BJ (cell line): ENCODE results near the gene ZNF771. TPM values are rescaled to one million over a fixed set of nuclear protein-coding genes. Genes with fewer than 3 reads are reported as not detected.

Experiments used
- CTCF ChIA-PET: fragments of 350-600 bp; formaldehyde crosslinking; extraction: SDS; loops from one replicate; lab custom pipeline; 2021; ENCODE audit warnings: antibody characterized with exemption, inconsistent platforms; lab: Yijun Ruan, JAX
- POLR2A ChIA-PET: fragments of 300-600 bp; sonication (Branson Sonifier 250); formaldehyde crosslinking; extraction: SDS; loops from one replicate; lab custom pipeline; 2021; ENCODE audit warnings: antibody characterized with exemption; lab: Charles Lee
- DNase-seq: peaks from one replicate; pipeline ENCODE4 v3.0.0-alpha.2; 2011; ENCODE audit warnings: low read depth
- H3K27me3 ChIP-seq: 2 replicates; pipeline ENCODE4 v1.6.0; 2011; ENCODE audit warnings: low read length; ENCODE audit not compliant: control insufficient read depth, insufficient read depth
- H3K36me3 ChIP-seq: 2 replicates; pipeline ENCODE4 v1.5.1; 2011; ENCODE audit warnings: low read length; ENCODE audit not compliant: control insufficient read depth, insufficient read depth
- H3K4me3 ChIP-seq: 2 replicates; pipeline ENCODE4 v1.5.1; 2011; ENCODE audit warnings: low read depth, mild to moderate bottlenecking, control low read depth, low read length
- CTCF ChIP-seq: IDR thresholded peaks from 2 replicates; pipeline ENCODE4 v1.5.1; 2011; ENCODE audit warnings: low read depth, mild to moderate bottlenecking, control low read depth, inconsistent platforms, low read length, moderate library complexity; ENCODE audit not compliant: insufficient read depth
- polyA plus RNA-seq: library from polyadenylated mRNA; depleted of rRNA; stranded (reverse); fragments of >200 nt; gene quantifications from 2 replicates; pipeline ENCODE4 v1.2.3, GENCODE V29; 2011

Gene ZNF771
- polyA plus RNA-seq, 1 experiment: 7.9 TPM

- H3K27me3 ChIP-seq: no peaks in the 10 kb centered on the region
- ChIA-PET POLR2A (interaction anchor here (0.5 to 1.0 kb wide), 3 partner anchors 15 to 238 kb away, joined by 4 to 7 read pairs (median 7); partner anchors contain the start of gene CD2BP2), CTCF (interaction anchor here (0.7 to 1.1 kb wide), 4 partner anchors 9 to 260 kb away, joined by 3 to 4 read pairs (median 3); no protein-coding TSS in a partner anchor)
- peak within 1 kb of the TSS; percentile 85 for H3K4me3 ChIP-seq
- peak; percentile 43 for TF ChIP-seq CTCF
- DNase-seq: peak; percentile 100
- H3K36me3 ChIP-seq: no peaks in the 10 kb centered on the region; the same call in 1 of the 2 replicates
Measured at GRCh38 chr16:30370456-30371247, 36.8 kb upstream of the ZNF771 start, which contains the start of gene TBC1D10B. TSS of gene TBC1D10B (minus strand) at chr16:30370494. CDS start at chr16:30370183, 311 bp downstream.

- Histone ChIP-seq H3K27me3 (no peaks in the 10 kb centered on the region), H3K36me3 (no peaks in the 10 kb centered on the region), H3K4me3 (peak overlapping the region; percentile 47)
- TF ChIP-seq CTCF: no peak
- DNase-seq: no peak
- CTCF ChIA-PET: interaction anchor here (0.7 to 1.1 kb wide), 3 partner anchors 10 to 259 kb away, joined by 3 to 4 read pairs (median 3); no protein-coding TSS in a partner anchor
- POLR2A ChIA-PET: interaction anchor here (1.0 kb wide), 2 partner anchors 16 to 21 kb away, joined by 4 to 7 read pairs; partner anchors contain the start of gene CD2BP2
Measured at GRCh38 chr16:30371248-30371816, 36.1 kb upstream of the ZNF771 start.

- H3K27me3 ChIP-seq: no peaks in the 10 kb centered on the region
- TF ChIP-seq CTCF: no peak
- H3K4me3 ChIP-seq: no peak overlapping the region
- DNase-seq: no peak
- no peaks in the 10 kb centered on the region for H3K36me3 ChIP-seq
- CTCF ChIA-PET: interaction anchor here (0.6 kb wide), 1 partner anchor 13 kb away, joined by 3 read pairs; no protein-coding TSS in a partner anchor
- POLR2A ChIA-PET: no interaction called here
Measured at GRCh38 chr16:30372038-30372712, 35.2 kb upstream of the ZNF771 start.

- DNase-seq: no peak
- CTCF ChIA-PET: no interaction called here
- no peaks in the 10 kb centered on the region for H3K36me3 ChIP-seq
- POLR2A ChIA-PET: no interaction called here
- TF ChIP-seq CTCF: no peak
- H3K27me3 ChIP-seq: no peaks in the 10 kb centered on the region
- H3K4me3 ChIP-seq: no peak overlapping the region
Measured at GRCh38 chr16:30372725-30373124, 34.7 kb upstream of the ZNF771 start.
